Measurements from ENCODE around the gene SLC33A1. TPM values are rescaled to one million over a fixed set of nuclear protein-coding genes. Genes with fewer than 3 reads are reported as not detected.

Gene SLC33A1
- total and polyA plus RNA-seq, 2 of the 13 experiments (the other 11 are each of a cell fraction or from before 2014, with no cell fraction given): 20.0 to 32.1 TPM

GRCh38 chr3:155876503-155876902, 22.3 kb upstream of the SLC33A1 start:
- Histone ChIP-seq H2AFZ (ENCODE audit: low read length) (no peak overlapping the region), H3K4me2 (ENCODE audit: low read depth, low read length) (no peak overlapping the region), H3K79me2 (ENCODE audit: insufficient read depth, low read length) (peaks cover 95% of the 10 kb centered on the region), H4K20me1 (ENCODE audit: insufficient read depth, low read length) (peaks cover 17% of the 10 kb centered on the region; the same call in 1 of the 2 replicates), H3K4me1 (ENCODE audit: insufficient read depth, low read length) (peaks cover 70% of the 10 kb centered on the region), H3K9me3 (ENCODE audit: low read length) (no peaks in the 10 kb centered on the region), H3K27ac (ENCODE audit: extremely low read length, insufficient read depth, low read length) (no peak overlapping the region), H3K4me3 (replicated peaks in 1 of 3; ENCODE audit: insufficient read depth in 1 of 3, low read depth in 2 of 3, low read length in 3 of 3) (no peak overlapping the region), H3K9ac (ENCODE audit: insufficient read depth, low read depth, low read length) (no peak overlapping the region), H3K27me3 (ENCODE audit: control insufficient read depth in 1 of 2, insufficient read depth in 2 of 2, low read length in 2 of 2) (no peaks in the 10 kb centered on the region), H3K36me3 (replicated peaks in 1 of 2; ENCODE audit: control insufficient read depth in 1 of 2, insufficient read depth in 2 of 2, low read length in 2 of 2) (no peaks in the 10 kb centered on the region)
- ChIA-PET CTCF (ENCODE audit: low intra/inter-chr PET ratio, low total read pairs) (no interaction called here), POLR2A (no interaction called here)
- DNase-seq (ENCODE audit: low spot score) (no peak), ATAC-seq (no peak), FAIRE-seq (no peak)
- intact Hi-C loops (cut with micrococcal nuclease; ENCODE audit: unreplicated experiment): no loop called here
- 96% methylated on average over 2 of the region's 2 CpGs for WGBS (ENCODE audit: low lambda C conversion rate)
- no peak for TF ChIP-seq ZNF256 (CRISPR knock-in tag; conservative IDR thresholded peaks at IDR 0.05)
- TF ChIP-seq FOXA1 (IDR thresholded peaks at IDR 0.05): no peak
- TF ChIP-seq FOXA1 (CRISPR knock-in tag; IDR thresholded peaks at IDR 0.05): no peak
- no peak for TF ChIP-seq ZNF746 (CRISPR knock-in tag; IDR thresholded peaks at IDR 0.05)
- no peak for TF ChIP-seq ZBTB2 (CRISPR knock-in tag; IDR thresholded peaks at IDR 0.05; ENCODE audit: low read depth)
- no TSS peak for BruUV-seq (replicated peaks)
- in situ Hi-C loops (cut with HindIII; ENCODE audit: extremely low pct_ligation_motif_present, low pct_unique_long_range_greater_than_20kb): no loop called here

GRCh38 chr3:155876037-155876436, 21.8 kb upstream of the SLC33A1 start:
- 82% methylated on average over 3 of the region's 3 CpGs for WGBS (ENCODE audit: low lambda C conversion rate)
- FAIRE-seq: no peak
- no TSS peak for BruUV-seq (replicated peaks)

More at GRCh38 chr3:155876037-155876436, 21.8 kb upstream of the SLC33A1 start:
- Histone ChIP-seq H3K4me1 (ENCODE audit: insufficient read depth, low read length) (peaks cover 70% of the 10 kb centered on the region), H2AFZ (ENCODE audit: low read length) (no peak overlapping the region), H3K27ac (ENCODE audit: extremely low read length, insufficient read depth, low read length) (no peak overlapping the region), H3K27me3 (ENCODE audit: control insufficient read depth in 1 of 2, insufficient read depth in 2 of 2, low read length in 2 of 2) (no peaks in the 10 kb centered on the region), H3K9me3 (ENCODE audit: low read length) (no peaks in the 10 kb centered on the region), H3K4me3 (replicated peaks in 1 of 3; ENCODE audit: insufficient read depth in 1 of 3, low read depth in 2 of 3, low read length in 3 of 3) (no peak overlapping the region), H3K79me2 (ENCODE audit: insufficient read depth, low read length) (peaks cover 95% of the 10 kb centered on the region), H3K9ac (ENCODE audit: insufficient read depth, low read depth, low read length) (no peak overlapping the region), H4K20me1 (ENCODE audit: insufficient read depth, low read length) (peaks cover 17% of the 10 kb centered on the region; the same call in 1 of the 2 replicates), H3K4me2 (ENCODE audit: low read depth, low read length) (no peak overlapping the region), H3K36me3 (replicated peaks in 1 of 2; ENCODE audit: control insufficient read depth in 1 of 2, insufficient read depth in 2 of 2, low read length in 2 of 2) (no peaks in the 10 kb centered on the region)
- intact Hi-C loops (cut with micrococcal nuclease; ENCODE audit: unreplicated experiment) (no loop called here), in situ Hi-C loops (cut with HindIII; ENCODE audit: extremely low pct_ligation_motif_present, low pct_unique_long_range_greater_than_20kb) (no loop called here)
- ChIA-PET POLR2A (no interaction called here), CTCF (ENCODE audit: low intra/inter-chr PET ratio, low total read pairs) (no interaction called here)
- TF ChIP-seq ZNF850 (CRISPR knock-in tag; conservative IDR thresholded peaks at IDR 0.05) (no peak), SOX13 (IDR thresholded peaks at IDR 0.05) (no peak), SOX13 (CRISPR knock-in tag; conservative IDR thresholded peaks at IDR 0.05 in 1 of 2, IDR thresholded peaks at IDR 0.05 in 1 of 2) (no peak), SMYD3 (CRISPR knock-in tag; IDR thresholded peaks at IDR 0.05) (no peak), SMAD9 (CRISPR knock-in tag; IDR thresholded peaks at IDR 0.05) (no peak)
- DNase-seq (ENCODE audit: low spot score) (no peak), ATAC-seq (no peak)
